ENCODE data around the gene HMGXB4. TPM values are rescaled to one million over a fixed set of nuclear protein-coding genes. Genes with fewer than 3 reads are reported as not detected.

Gene HMGXB4
- total and polyA plus RNA-seq, 2 experiments from 2014 or later: 34.7 to 64.9 TPM

DNA sequence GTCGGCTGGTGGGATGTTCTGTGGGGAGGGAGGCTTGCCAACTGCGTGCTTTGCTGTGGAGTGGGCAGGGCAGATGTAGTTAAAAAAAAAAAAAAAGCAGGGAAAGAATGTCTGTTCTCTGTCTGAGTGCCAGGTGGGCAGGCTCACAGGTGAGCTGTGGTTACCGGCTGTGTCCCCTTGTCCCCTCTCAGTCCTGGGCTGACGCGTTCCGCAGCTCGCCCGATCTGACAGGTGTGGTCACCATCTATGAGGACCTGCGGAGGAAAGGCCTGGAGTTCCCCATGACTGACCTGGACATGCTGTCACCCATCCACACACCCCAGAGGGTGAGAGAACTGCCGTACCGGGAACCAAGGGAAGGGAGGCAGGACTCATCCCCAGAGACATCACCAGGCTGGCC lies 66.0 kb downstream of the HMGXB4 start:
- no peaks in the 10 kb centered on the region for H3F3A ChIP-seq (replicated peaks; ENCODE audit: low read depth)
- TF ChIP-seq POLR2AphosphoS5 (IDR thresholded peaks at IDR 0.05; ENCODE audit: low read depth): no peak
- TF ChIP-seq, protein P1, sequence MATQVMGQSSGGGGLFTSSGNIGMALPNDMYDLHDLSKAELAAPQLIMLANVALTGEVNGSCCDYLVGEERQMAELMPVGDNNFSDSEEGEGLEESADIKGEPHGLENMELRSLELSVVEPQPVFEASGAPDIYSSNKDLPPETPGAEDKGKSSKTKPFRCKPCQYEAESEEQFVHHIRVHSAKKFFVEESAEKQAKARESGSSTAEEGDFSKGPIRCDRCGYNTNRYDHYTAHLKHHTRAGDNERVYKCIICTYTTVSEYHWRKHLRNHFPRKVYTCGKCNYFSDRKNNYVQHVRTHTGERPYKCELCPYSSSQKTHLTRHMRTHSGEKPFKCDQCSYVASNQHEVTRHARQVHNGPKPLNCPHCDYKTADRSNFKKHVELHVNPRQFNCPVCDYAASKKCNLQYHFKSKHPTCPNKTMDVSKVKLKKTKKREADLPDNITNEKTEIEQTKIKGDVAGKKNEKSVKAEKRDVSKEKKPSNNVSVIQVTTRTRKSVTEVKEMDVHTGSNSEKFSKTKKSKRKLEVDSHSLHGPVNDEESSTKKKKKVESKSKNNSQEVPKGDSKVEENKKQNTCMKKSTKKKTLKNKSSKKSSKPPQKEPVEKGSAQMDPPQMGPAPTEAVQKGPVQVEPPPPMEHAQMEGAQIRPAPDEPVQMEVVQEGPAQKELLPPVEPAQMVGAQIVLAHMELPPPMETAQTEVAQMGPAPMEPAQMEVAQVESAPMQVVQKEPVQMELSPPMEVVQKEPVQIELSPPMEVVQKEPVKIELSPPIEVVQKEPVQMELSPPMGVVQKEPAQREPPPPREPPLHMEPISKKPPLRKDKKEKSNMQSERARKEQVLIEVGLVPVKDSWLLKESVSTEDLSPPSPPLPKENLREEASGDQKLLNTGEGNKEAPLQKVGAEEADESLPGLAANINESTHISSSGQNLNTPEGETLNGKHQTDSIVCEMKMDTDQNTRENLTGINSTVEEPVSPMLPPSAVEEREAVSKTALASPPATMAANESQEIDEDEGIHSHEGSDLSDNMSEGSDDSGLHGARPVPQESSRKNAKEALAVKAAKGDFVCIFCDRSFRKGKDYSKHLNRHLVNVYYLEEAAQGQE (IDR thresholded peaks at IDR 0.05; ENCODE audit: unreplicated experiment): no peak
- no peak for TF ChIP-seq JUNB (IDR thresholded peaks at IDR 0.05; ENCODE audit: unreplicated experiment)
- TF ChIP-seq EZH2phosphoT487 (IDR thresholded peaks at IDR 0.05; ENCODE audit: unreplicated experiment): no peak
- H3K79me2 ChIP-seq (replicated peaks; ENCODE audit: insufficient read depth): no peaks in the 10 kb centered on the region
- no peak overlapping the region for H2AFZ ChIP-seq
- H3K4me3 Mint-ChIP-seq: no peak overlapping the region
- H3K27me3 ChIP-seq (ENCODE audit: insufficient read depth): no peaks in the 10 kb centered on the region
- H3K4me3 ChIP-seq: no peak overlapping the region
- DNase-seq (ENCODE audit: low spot score) (no peak), ATAC-seq (no peak)
- H4K20me1 ChIP-seq (replicated peaks; ENCODE audit: insufficient read depth): no peaks in the 10 kb centered on the region
- no peaks in the 10 kb centered on the region for H3K9me2 ChIP-seq (ENCODE audit: insufficient read depth)
- H3K27me3 Mint-ChIP-seq (ENCODE audit: insufficient read depth, low read depth, poor library complexity): peaks cover 6% of the 10 kb centered on the region
- no peak overlapping the region for H3K27ac ChIP-seq (ENCODE audit: low read depth)
- H3K4me1 Mint-ChIP-seq: no peaks in the 10 kb centered on the region
- no peak overlapping the region for H3K27ac Mint-ChIP-seq
- no peaks in the 10 kb centered on the region for H3K36me3 ChIP-seq (ENCODE audit: insufficient read depth)
- H3K36me3 Mint-ChIP-seq (ENCODE audit: low read depth): peaks cover 10% of the 10 kb centered on the region
- no peaks in the 10 kb centered on the region for H3K4me1 ChIP-seq (ENCODE audit: insufficient read depth)
- no peaks in the 10 kb centered on the region for H3K9me3 Mint-ChIP-seq
- H3K4me2 ChIP-seq: no peak overlapping the region

DNA sequence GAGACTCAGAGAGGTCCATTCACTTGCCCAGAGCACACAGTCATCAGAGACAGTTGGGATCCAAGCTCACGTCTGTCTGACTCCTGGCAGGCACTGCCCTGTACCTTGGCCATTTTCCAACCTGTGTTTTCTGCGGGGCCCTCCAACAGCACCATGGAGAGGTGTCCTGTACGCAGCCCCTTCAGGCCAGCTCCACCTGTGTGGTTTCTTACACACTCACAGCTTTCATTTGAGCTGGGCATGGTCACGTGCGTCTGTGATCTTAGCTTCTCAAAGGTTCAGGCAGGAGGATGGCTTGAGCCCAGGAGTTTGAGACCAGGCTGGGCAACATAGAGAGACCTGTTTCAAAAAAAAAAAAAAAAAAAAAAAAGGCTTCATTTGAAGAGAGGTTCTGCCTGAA lies 66.8 kb downstream of the HMGXB4 start:
- DNase-seq (ENCODE audit: low spot score) (no peak), ATAC-seq (no peak)
- no peak overlapping the region for H3K4me3 ChIP-seq
- H3K79me2 ChIP-seq (replicated peaks; ENCODE audit: insufficient read depth): no peaks in the 10 kb centered on the region
- H3K36me3 ChIP-seq (ENCODE audit: insufficient read depth): no peaks in the 10 kb centered on the region
- no peak overlapping the region for H3K4me2 ChIP-seq
- H3K36me3 Mint-ChIP-seq (ENCODE audit: low read depth): peaks cover 10% of the 10 kb centered on the region
- no peaks in the 10 kb centered on the region for H3K9me3 Mint-ChIP-seq
- no peaks in the 10 kb centered on the region for H4K20me1 ChIP-seq (replicated peaks; ENCODE audit: insufficient read depth)
- H3K4me1 ChIP-seq (ENCODE audit: insufficient read depth): no peaks in the 10 kb centered on the region
- H3K27ac ChIP-seq (ENCODE audit: low read depth): no peak overlapping the region
- H3K9me2 ChIP-seq (ENCODE audit: insufficient read depth): no peaks in the 10 kb centered on the region
- H3K27ac Mint-ChIP-seq: no peak overlapping the region
- no peaks in the 10 kb centered on the region for H3K4me1 Mint-ChIP-seq
- H2AFZ ChIP-seq: no peak overlapping the region
- H3K27me3 ChIP-seq (ENCODE audit: insufficient read depth): no peaks in the 10 kb centered on the region
- H3K4me3 Mint-ChIP-seq: no peak overlapping the region
- peaks cover 4% of the 10 kb centered on the region for H3K27me3 Mint-ChIP-seq (ENCODE audit: insufficient read depth, low read depth, poor library complexity)
- H3F3A ChIP-seq (replicated peaks; ENCODE audit: low read depth): no peaks in the 10 kb centered on the region
- TF ChIP-seq POLR2AphosphoS5 (IDR thresholded peaks at IDR 0.05; ENCODE audit: low read depth): no peak
- TF ChIP-seq, protein P2, sequence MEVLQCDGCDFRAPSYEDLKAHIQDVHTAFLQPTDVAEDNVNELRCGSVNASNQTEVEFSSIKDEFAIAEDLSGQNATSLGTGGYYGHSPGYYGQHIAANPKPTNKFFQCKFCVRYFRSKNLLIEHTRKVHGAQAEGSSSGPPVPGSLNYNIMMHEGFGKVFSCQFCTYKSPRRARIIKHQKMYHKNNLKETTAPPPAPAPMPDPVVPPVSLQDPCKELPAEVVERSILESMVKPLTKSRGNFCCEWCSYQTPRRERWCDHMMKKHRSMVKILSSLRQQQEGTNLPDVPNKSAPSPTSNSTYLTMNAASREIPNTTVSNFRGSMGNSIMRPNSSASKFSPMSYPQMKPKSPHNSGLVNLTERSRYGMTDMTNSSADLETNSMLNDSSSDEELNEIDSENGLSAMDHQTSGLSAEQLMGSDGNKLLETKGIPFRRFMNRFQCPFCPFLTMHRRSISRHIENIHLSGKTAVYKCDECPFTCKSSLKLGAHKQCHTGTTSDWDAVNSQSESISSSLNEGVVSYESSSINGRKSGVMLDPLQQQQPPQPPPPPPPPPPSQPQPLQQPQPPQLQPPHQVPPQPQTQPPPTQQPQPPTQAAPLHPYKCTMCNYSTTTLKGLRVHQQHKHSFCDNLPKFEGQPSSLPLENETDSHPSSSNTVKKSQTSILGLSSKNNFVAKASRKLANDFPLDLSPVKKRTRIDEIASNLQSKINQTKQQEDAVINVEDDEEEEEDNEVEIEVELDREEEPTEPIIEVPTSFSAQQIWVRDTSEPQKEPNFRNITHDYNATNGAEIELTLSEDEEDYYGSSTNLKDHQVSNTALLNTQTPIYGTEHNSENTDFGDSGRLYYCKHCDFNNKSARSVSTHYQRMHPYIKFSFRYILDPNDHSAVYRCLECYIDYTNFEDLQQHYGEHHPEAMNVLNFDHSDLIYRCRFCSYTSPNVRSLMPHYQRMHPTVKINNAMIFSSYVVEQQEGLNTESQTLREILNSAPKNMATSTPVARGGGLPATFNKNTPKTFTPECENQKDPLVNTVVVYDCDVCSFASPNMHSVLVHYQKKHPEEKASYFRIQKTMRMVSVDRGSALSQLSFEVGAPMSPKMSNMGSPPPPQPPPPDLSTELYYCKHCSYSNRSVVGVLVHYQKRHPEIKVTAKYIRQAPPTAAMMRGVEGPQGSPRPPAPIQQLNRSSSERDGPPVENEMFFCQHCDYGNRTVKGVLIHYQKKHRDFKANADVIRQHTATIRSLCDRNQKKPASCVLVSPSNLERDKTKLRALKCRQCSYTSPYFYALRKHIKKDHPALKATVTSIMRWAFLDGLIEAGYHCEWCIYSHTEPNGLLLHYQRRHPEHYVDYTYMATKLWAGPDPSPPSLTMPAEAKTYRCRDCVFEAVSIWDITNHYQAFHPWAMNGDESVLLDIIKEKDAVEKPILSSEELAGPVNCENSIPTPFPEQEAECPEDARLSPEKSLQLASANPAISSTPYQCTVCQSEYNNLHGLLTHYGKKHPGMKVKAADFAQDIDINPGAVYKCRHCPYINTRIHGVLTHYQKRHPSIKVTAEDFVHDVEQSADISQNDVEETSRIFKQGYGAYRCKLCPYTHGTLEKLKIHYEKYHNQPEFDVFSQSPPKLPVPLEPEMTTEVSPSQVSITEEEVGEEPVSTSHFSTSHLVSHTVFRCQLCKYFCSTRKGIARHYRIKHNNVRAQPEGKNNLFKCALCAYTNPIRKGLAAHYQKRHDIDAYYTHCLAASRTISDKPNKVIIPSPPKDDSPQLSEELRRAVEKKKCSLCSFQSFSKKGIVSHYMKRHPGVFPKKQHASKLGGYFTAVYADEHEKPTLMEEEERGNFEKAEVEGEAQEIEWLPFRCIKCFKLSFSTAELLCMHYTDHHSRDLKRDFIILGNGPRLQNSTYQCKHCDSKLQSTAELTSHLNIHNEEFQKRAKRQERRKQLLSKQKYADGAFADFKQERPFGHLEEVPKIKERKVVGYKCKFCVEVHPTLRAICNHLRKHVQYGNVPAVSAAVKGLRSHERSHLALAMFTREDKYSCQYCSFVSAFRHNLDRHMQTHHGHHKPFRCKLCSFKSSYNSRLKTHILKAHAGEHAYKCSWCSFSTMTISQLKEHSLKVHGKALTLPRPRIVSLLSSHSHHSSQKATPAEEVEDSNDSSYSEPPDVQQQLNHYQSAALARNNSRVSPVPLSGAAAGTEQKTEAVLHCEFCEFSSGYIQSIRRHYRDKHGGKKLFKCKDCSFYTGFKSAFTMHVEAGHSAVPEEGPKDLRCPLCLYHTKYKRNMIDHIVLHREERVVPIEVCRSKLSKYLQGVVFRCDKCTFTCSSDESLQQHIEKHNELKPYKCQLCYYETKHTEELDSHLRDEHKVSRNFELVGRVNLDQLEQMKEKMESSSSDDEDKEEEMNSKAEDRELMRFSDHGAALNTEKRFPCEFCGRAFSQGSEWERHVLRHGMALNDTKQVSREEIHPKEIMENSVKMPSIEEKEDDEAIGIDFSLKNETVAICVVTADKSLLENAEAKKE (CRISPR knock-in tag; IDR thresholded peaks at IDR 0.05): no peak
- no peak for TF ChIP-seq EZH2 (IDR thresholded peaks at IDR 0.05; ENCODE audit: low read depth, unreplicated experiment)
